HepG2 (cell line): Measurements from ENCODE around the gene CAMTA1. TPM values are rescaled to one million over a fixed set of nuclear protein-coding genes. Genes with fewer than 3 reads are reported as not detected.

Experiments
- GATAD1 ChIP-seq: IDR thresholded peaks from 2 replicates; pipeline ENCODE4 v1.6.1; 2016; ENCODE audit warnings: missing genetic modification reagents, missing compliant biosample characterization
- HDAC2 ChIP-seq: sonication (generic); formaldehyde crosslinking; IDR thresholded peaks from 2 replicates; pipeline ENCODE4 v1.4.0; 2020; ENCODE audit warnings: missing genetic modification reagents
- NRL ChIP-seq: sonication (generic); formaldehyde crosslinking; IDR thresholded peaks from 2 replicates; pipeline ENCODE4 v1.5.0; 2020; ENCODE audit warnings: missing genetic modification reagents, mild to moderate bottlenecking, moderate library complexity, borderline replicate concordance
- REXO4 ChIP-seq: sonication (generic); formaldehyde crosslinking; IDR thresholded peaks from 2 replicates; pipeline ENCODE4 v1.8.0; 2022; ENCODE audit warnings: missing genetic modification reagents, mild to moderate bottlenecking, borderline replicate concordance
- SP4 ChIP-seq: sonication (generic); formaldehyde crosslinking; IDR thresholded peaks from 2 replicates; pipeline ENCODE4 v1.8.1; 2023; ENCODE audit warnings: mild to moderate bottlenecking, missing genetic modification reagents
- ZKSCAN1 ChIP-seq: fragments of 150-350 bp; IDR thresholded peaks from 2 replicates; pipeline ENCODE4 v1.6.1; 2014; ENCODE audit warnings: low read length
- ZNF3 ChIP-seq: IDR thresholded peaks from 2 replicates; pipeline ENCODE4 v1.7.0; 2017; ENCODE audit warnings: inconsistent platforms
- ZNF510 ChIP-seq: sonication (generic); formaldehyde crosslinking; IDR thresholded peaks from 2 replicates; pipeline ENCODE4 v1.4.0; 2020; ENCODE audit warnings: low read depth, mild to moderate bottlenecking, missing genetic modification reagents
- polyA plus RNA-seq, 8 experiments: library from polyadenylated mRNA; depleted of rRNA in 3 of 8; stranded (reverse) in 7 of 8; unstranded in 1 of 8; fragments of >200 nt; fragmentation: Illumina TruSeq in 4 of 8; extraction: Trizol in 4 of 8; gene quantifications; 2 replicates each; pipeline versions ENCODE4 v1.2.1 to v1.2.3, GENCODE V29; 2011 to 2016; ENCODE audit warnings: low read depth in 4 of 8, missing spikeins in 1 of 8, mixed read lengths in 1 of 8; ENCODE audit not compliant: insufficient read depth in 1 of 8
- total RNA-seq, 5 experiments: library from RNA; depleted of rRNA; stranded (reverse); fragments of >200 nt; fragmentation: Illumina TruSeq; extraction: Trizol; gene quantifications; 2 replicates each; pipeline ENCODE4 v1.2.3, GENCODE V29; 2016; ENCODE audit warnings: low read depth in 1 of 5
- TF ChIP-seq, protein P1 (sequence below): sonication (generic); formaldehyde crosslinking; IDR thresholded peaks from 2 replicates; pipeline ENCODE4 v1.4.0; 2020; ENCODE audit warnings: mild to moderate bottlenecking, missing genetic modification reagents
- TF ChIP-seq, protein P2 (sequence below), 2 experiments: sonication (generic) in 1 of 2; formaldehyde crosslinking in 1 of 2; IDR thresholded peaks; 2 replicates each; pipeline versions ENCODE4 v1.5.1 to v1.6.1; 2011 to 2020; ENCODE audit warnings: borderline replicate concordance in 1 of 2, low read depth in 1 of 2, low read length in 1 of 2, mild to moderate bottlenecking in 1 of 2, missing genetic modification reagents in 1 of 2, moderate library complexity in 1 of 2
- TF ChIP-seq, protein P3 (sequence below): sonication (generic); formaldehyde crosslinking; IDR thresholded peaks from 2 replicates; pipeline ENCODE4 v1.5.1; 2020; ENCODE audit warnings: missing genetic modification reagents, mild to moderate bottlenecking, borderline replicate concordance
- TF ChIP-seq, protein P4 (sequence below): sonication (generic); formaldehyde crosslinking; conservative IDR thresholded peaks from 2 replicates; pipeline ENCODE4 v1.5.0; 2020; ENCODE audit warnings: missing genetic modification reagents
- TF ChIP-seq, protein P5 (sequence below): sonication (generic); formaldehyde crosslinking; IDR thresholded peaks from 2 replicates; pipeline ENCODE4 v1.8.1; 2023; ENCODE audit warnings: mild to moderate bottlenecking, moderate library complexity, missing genetic modification reagents
- TF ChIP-seq, protein P6 (sequence below): sonication (generic); formaldehyde crosslinking; IDR thresholded peaks from 2 replicates; pipeline ENCODE4 v1.8.0; 2023; ENCODE audit warnings: mild to moderate bottlenecking, missing genetic modification reagents
- TF ChIP-seq, protein P7 (sequence below): sonication (generic); formaldehyde crosslinking; IDR thresholded peaks from 2 replicates; pipeline ENCODE4 v1.4.0; 2020; ENCODE audit warnings: missing genetic modification reagents

Gene CAMTA1
- total and polyA plus RNA-seq, 2 of the 13 experiments (the other 11 are each of a cell fraction or from before 2014, with no cell fraction given) = 25.0 to 36.4 TPM

DNA sequence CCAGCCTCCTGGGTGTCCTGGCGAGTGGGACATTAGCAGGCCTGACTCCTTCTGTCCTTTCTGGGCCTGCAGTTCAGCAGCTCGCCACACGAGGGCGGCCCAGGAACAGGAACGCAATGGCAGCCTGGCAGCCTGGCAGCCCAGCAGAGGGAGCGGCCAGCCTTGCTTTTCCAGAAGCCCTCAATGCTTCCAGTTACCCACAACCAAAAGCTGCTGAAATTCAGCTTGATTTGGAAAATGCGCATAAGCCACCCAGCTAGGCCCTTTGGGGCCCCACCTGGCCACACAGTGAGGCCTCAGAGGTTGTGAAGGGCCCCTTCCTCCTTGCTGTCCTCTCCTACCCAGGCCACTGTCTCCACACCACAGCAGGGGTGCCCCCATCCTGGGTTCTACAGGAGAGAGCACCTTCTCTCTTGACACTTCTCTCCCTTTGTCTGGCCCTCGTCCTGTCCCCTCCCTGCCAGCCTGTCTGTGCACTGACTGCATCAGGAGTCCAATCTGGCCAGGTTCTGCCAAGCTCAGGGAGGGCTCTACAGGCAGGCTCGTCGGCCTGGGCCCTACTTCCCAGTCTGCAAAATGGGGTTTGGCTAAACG lies 882.5 kb downstream of the CAMTA1 start (continued):
- TF ChIP-seq, protein P1, sequence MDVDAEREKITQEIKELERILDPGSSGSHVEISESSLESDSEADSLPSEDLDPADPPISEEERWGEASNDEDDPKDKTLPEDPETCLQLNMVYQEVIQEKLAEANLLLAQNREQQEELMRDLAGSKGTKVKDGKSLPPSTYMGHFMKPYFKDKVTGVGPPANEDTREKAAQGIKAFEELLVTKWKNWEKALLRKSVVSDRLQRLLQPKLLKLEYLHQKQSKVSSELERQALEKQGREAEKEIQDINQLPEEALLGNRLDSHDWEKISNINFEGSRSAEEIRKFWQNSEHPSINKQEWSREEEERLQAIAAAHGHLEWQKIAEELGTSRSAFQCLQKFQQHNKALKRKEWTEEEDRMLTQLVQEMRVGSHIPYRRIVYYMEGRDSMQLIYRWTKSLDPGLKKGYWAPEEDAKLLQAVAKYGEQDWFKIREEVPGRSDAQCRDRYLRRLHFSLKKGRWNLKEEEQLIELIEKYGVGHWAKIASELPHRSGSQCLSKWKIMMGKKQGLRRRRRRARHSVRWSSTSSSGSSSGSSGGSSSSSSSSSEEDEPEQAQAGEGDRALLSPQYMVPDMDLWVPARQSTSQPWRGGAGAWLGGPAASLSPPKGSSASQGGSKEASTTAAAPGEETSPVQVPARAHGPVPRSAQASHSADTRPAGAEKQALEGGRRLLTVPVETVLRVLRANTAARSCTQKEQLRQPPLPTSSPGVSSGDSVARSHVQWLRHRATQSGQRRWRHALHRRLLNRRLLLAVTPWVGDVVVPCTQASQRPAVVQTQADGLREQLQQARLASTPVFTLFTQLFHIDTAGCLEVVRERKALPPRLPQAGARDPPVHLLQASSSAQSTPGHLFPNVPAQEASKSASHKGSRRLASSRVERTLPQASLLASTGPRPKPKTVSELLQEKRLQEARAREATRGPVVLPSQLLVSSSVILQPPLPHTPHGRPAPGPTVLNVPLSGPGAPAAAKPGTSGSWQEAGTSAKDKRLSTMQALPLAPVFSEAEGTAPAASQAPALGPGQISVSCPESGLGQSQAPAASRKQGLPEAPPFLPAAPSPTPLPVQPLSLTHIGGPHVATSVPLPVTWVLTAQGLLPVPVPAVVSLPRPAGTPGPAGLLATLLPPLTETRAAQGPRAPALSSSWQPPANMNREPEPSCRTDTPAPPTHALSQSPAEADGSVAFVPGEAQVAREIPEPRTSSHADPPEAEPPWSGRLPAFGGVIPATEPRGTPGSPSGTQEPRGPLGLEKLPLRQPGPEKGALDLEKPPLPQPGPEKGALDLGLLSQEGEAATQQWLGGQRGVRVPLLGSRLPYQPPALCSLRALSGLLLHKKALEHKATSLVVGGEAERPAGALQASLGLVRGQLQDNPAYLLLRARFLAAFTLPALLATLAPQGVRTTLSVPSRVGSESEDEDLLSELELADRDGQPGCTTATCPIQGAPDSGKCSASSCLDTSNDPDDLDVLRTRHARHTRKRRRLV (CRISPR knock-in tag) = no peak
- TF ChIP-seq, protein P2, sequence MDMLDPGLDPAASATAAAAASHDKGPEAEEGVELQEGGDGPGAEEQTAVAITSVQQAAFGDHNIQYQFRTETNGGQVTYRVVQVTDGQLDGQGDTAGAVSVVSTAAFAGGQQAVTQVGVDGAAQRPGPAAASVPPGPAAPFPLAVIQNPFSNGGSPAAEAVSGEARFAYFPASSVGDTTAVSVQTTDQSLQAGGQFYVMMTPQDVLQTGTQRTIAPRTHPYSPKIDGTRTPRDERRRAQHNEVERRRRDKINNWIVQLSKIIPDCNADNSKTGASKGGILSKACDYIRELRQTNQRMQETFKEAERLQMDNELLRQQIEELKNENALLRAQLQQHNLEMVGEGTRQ (IDR thresholded peaks at IDR 0.05; ENCODE audit: low read depth, low read length) = no peak
- TF ChIP-seq, protein P2 (CRISPR knock-in tag; IDR thresholded peaks at IDR 0.05; ENCODE audit: borderline replicate concordance) = no peak
- TF ChIP-seq SP4 (CRISPR knock-in tag) = no peak
- TF ChIP-seq, protein P3, sequence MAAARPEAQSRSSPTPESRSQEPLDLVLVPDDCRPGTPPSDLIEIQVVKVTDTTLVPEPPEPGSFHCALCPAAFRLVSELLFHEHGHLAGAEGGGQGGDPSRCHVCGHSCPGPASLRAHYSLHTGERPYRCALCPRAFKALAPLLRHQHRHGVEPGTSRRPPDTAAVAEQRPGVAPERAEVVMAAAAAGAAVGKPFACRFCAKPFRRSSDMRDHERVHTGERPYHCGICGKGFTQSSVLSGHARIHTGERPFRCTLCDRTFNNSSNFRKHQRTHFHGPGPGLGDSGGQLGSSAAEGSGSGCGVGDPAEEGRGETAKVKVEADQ = no peak
- TF ChIP-seq HDAC2 (CRISPR knock-in tag) = peak; percentile 32; the same call in 1 of the 2 replicates
- no peak for TF ChIP-seq ZNF3 (CRISPR knock-in tag)
- TF ChIP-seq, protein P4, sequence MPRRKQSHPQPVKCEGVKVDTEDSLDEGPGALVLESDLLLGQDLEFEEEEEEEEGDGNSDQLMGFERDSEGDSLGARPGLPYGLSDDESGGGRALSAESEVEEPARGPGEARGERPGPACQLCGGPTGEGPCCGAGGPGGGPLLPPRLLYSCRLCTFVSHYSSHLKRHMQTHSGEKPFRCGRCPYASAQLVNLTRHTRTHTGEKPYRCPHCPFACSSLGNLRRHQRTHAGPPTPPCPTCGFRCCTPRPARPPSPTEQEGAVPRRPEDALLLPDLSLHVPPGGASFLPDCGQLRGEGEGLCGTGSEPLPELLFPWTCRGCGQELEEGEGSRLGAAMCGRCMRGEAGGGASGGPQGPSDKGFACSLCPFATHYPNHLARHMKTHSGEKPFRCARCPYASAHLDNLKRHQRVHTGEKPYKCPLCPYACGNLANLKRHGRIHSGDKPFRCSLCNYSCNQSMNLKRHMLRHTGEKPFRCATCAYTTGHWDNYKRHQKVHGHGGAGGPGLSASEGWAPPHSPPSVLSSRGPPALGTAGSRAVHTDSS (CRISPR knock-in tag) = no peak
- TF ChIP-seq ZNF510 (CRISPR knock-in tag) = no peak
- no peak for TF ChIP-seq ZKSCAN1
- peak; percentile 73 for TF ChIP-seq NRL (CRISPR knock-in tag)
- TF ChIP-seq GATAD1 (CRISPR knock-in tag) = no peak
- TF ChIP-seq, protein P5, sequence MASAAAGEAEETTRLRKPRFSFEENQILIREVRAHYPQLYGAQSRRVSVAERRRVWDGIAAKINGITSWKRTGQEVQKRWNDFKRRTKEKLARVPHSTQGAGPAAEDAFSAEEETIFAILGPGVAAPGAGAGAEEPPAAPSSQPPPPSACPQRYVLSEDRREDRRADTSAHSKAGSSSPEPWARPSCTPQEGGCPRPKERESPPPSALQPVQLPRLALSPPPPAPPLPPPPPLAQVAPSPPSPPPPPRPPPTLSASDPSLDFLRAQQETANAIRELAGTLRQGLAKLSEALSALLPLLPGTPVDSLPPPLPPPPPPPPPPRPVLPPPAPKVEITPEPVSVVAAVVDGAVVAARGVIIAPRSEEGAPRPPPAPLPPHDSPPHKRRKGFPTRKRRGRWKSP (CRISPR knock-in tag) = no peak; the same call in 1 of the 2 replicates
- TF ChIP-seq, protein P6, sequence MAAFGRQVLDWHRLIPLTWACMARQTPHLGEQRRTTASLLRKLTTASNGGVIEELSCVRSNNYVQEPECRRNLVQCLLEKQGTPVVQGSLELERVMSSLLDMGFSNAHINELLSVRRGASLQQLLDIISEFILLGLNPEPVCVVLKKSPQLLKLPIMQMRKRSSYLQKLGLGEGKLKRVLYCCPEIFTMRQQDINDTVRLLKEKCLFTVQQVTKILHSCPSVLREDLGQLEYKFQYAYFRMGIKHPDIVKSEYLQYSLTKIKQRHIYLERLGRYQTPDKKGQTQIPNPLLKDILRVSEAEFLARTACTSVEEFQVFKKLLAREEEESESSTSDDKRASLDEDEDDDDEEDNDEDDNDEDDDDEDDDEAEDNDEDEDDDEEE = no peak
- TF ChIP-seq, protein P7, sequence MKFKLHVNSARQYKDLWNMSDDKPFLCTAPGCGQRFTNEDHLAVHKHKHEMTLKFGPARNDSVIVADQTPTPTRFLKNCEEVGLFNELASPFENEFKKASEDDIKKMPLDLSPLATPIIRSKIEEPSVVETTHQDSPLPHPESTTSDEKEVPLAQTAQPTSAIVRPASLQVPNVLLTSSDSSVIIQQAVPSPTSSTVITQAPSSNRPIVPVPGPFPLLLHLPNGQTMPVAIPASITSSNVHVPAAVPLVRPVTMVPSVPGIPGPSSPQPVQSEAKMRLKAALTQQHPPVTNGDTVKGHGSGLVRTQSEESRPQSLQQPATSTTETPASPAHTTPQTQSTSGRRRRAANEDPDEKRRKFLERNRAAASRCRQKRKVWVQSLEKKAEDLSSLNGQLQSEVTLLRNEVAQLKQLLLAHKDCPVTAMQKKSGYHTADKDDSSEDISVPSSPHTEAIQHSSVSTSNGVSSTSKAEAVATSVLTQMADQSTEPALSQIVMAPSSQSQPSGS (CRISPR knock-in tag) = no peak
- no peak for TF ChIP-seq REXO4 (CRISPR knock-in tag)
